ENCODE results near the gene HSPA12A.
A peak's percentile ranks its signal among the peaks of the same experiment; 100 is the strongest.

HSPA12A gene

GRCh38 chr10:116770281-116770680 lies 27.9 kb upstream of the HSPA12A start:
- DNase-seq: no peak

DNA sequence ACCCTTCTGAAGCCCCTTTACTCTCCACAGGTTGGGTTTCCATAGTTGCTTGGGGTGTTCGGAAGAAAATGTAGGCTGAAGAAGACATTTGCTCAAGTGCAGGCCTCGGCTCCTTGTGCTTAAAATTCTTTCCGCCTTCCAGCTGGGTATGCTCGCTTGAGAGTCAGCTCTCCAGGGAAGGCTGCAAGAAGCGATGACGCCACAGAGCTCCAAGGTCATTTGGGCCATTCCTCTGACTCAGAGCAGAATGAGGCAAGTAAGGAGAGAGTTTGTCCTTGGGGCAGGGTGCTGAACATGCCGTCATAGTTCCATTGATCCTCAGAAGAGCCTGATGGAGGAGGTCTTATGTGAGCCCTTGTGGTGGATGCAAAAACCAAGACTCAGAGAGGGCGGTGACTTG lies 27.4 kb upstream of the HSPA12A start:
- peak; percentile 9 for DNase-seq

GRCh38 chr10:116769368-116769767 lies 27.0 kb upstream of the HSPA12A start:
- peak; percentile 31 for DNase-seq

- peak; percentile 49 for DNase-seq
Observed at GRCh38 chr10:116768786-116769185, 26.4 kb upstream of the HSPA12A start.

DNA sequence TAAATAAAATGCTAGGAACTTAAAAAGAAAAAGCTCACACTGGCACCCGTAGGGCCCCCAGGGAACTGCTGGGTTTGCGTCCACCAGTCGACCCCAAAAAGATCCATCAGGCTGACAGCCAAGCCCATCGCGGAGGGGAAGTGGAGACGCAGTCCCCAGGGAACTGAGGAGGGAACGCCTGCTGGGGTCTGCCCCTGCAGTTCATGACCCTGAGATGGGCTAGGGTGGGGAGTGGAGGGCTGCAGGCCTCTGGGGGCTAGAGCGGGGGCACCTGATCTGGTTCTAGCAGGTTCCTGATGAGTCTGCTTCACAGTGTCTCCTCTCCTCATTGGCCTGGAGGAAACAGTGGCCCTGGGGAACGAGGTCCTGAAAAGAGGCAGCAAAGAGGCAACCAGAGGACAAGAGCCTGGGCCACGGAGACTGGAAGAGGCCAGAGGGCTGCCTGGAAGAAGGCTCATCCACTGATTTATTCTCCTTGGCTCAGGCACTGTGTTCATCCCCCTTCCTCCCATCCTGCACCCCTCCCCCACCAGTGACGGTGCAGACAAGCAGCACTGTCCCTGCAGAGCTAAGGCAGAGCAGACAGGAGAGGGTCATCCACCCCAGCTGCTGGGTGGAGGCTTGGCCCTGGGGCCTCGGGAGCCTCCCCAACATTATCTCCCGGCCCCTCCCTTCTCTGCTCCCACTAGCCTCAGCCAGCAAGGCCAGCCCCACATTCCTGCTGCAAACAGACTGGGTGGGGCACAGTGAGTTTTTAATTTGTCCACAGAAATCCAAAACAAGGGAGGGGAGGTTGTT lies 24.7 kb upstream of the HSPA12A start:
- no peak for DNase-seq

GRCh38 chr10:116766241-116766827 lies 24.0 kb upstream of the HSPA12A start:
- DNase-seq: no peak

DNA sequence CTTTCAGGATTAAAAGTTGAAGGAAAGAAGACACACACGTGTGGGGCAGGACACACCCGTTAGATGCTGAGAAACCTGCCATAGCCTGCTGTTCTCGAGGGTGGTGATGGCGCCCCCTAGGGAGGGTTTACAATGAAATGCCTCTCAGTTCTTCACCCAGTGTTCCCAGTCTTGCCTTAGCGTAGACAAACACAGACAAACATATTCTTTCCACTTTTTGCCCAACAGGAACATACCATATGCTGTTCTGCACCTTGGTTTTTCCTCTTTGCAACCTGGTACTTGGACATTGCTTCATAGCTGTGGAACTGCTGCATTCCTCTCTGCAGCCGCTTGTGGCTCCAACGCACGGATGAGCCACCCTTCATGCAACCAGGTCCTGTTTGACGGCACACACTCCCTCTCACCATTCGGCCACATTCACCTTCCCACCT lies 23.3 kb upstream of the HSPA12A start:
- peak; percentile 75 for DNase-seq

- DNase-seq: no peak
Observed at GRCh38 chr10:116764979-116765378, 22.6 kb upstream of the HSPA12A start.

DNA sequence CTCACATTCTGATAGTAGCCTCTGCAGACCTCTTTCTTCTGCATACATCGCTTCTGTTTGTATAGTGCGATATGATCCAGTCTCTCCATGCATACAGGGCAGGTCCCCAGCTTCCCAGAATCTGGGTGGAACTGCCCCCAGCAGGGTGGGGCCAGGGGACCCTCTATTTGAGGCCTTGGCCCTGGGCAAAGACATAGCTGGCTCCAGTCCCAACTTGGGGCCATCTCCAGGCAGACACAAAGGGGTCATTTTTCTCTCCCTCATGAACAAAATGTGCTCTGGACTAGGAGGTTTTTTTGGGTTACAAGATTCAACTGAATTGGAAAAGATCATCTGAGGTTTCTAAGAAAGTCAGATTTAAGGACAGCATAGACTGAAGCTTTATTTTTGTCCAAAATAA lies 21.1 kb upstream of the HSPA12A start:
- no peak for DNase-seq

GRCh38 chr10:116761883-116762282 lies 19.5 kb upstream of the HSPA12A start:
- DNase-seq: no peak

- no peak for DNase-seq
Observed at GRCh38 chr10:116760919-116761318, 18.6 kb upstream of the HSPA12A start.

- no peak for DNase-seq
Observed at GRCh38 chr10:116757246-116757645, 14.9 kb upstream of the HSPA12A start.

DNA sequence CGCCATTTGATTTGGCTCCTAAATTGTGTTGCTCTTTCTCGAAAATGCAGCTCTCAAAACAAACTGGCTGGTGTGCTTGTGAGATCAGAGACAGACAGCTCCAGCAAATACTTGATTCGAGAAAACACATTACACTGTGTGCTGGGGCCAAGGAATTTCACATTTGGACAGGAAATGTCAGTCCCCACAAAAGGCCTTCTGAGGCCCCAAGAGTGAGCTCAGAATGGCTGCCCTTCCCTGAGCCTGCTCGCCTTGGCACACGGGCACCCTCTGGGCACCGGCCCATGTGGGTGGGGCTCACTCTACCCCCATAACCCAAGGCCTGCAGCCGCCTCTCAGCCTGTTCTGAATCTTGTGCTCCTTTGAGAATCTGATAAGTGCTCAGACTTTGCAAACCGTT lies 13.9 kb upstream of the HSPA12A start:
- DNase-seq: no peak

GRCh38 chr10:116753759-116754158 lies 11.4 kb upstream of the HSPA12A start:
- DNase-seq: no peak

DNA sequence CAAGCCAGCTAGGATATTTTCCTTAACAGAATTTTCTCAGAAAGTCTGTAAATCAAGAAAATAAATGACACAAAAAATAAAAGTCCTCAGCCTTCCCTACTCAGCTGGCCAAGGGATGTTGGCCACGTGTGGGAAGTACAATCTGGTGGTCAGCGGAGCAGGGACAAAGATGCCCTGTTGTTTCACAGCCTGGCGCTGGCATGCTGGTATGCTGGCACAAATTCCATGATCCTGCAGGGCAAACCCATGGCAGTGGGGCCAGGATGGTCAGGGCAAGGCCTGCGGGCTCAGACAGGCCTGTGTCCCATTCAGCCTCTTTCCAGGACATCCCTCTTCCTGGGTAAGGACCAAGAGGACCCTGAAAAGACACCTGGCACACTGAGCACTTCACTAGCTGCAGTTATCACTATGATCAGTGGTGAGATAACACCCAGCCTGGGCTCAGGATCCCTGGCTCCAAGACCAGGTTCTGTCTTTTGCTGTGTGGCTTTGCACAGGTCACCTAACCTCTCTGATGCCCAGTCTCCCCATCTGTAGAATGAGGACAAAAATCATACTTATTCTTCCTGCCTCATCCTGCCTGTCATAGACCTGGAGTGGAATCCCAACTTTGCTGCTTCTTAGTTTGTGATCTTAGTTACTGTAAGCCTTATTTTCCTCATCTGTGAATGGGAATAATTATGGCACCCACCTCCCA lies 10.8 kb upstream of the HSPA12A start:
- DNase-seq: no peak

GRCh38 chr10:116752563-116752962 lies 10.2 kb upstream of the HSPA12A start:
- no peak for DNase-seq

- no peak for DNase-seq
Observed at GRCh38 chr10:116748471-116748870, 6.1 kb upstream of the HSPA12A start.

GRCh38 chr10:116748041-116748440 lies 5.7 kb upstream of the HSPA12A start:
- DNase-seq: no peak

GRCh38 chr10:116747325-116747724 lies 5.0 kb upstream of the HSPA12A start:
- DNase-seq: no peak

- DNase-seq: no peak
Observed at GRCh38 chr10:116744885-116745284, 2.5 kb upstream of the HSPA12A start.

- peak; percentile 62 for DNase-seq
Observed at GRCh38 chr10:116744163-116744753, 1.9 kb upstream of the HSPA12A start.

DNA sequence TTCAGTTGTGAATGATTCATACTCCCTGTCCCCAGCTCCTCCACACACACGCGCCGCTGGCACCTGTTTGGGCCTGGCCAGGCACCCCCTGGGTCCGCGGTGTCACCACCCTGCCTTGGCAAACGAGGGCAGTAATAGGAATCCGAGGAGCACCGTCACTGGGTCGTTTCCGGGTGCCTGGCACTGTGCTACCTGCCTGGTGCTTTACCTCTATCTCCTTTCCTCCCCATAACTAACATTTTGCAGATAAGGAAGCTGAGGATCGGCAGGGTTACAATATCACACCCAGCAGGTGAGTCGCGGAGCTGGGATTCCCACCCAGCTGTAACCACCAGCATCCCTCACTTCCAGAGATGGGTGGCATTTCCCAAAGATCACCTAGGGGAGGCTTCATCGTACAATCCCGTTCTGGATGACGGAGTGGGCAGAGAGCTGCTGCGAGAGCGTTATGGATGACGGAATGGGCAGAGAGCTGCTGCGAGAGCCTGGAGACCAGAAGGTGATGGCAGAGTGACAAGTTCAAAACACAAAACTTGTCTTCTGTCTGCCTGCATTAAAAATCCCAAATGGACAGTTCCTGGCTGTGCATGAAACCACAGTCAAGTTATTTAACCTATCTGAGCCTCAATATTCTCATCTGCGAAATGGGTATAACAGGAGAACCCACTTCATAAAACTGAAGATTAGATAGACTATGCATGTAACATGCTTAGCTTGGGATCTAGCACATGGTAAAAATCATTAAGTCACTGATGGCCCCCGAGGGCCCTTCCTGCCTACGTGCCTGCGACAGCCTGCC lies 1.1 kb upstream of the HSPA12A start:
- no peak for DNase-seq
